Right atrium auricular region (tissue), 2 donors: Measurements from ENCODE around the gene TRIOBP. TPM values are rescaled to one million over a fixed set of nuclear protein-coding genes. Genes with fewer than 3 reads are reported as not detected.

ENCODE experiments used
- DNase-seq: peaks from one replicate; pipeline ENCODE4 v3.0.0-alpha.2; 2019; ENCODE audit warnings: low spot score
- H3K27ac ChIP-seq, 2 donors: fragments of 200-600 bp; sonication (generic); 1 replicate in 1 of 2; 2 replicates in 1 of 2; pipeline ENCODE4 v1.5.1; 2016 to 2019
- H3K27me3 ChIP-seq, 2 donors: fragments of 200-600 bp; sonication (generic); one replicate each; pipeline versions ENCODE4 v1.5.1 to v1.6.0; 2017 to 2019
- H3K36me3 ChIP-seq: fragments of 200-600 bp; sonication (generic); one replicate; pipeline ENCODE4 v1.5.1; 2016
- H3K4me1 ChIP-seq, 2 donors: fragments of 200-600 bp; sonication (generic); one replicate each; pipeline versions ENCODE4 v1.5.1 to v1.6.0; 2017 to 2019
- H3K4me3 ChIP-seq, 2 donors: fragments of 200-600 bp; sonication (generic); 1 replicate in 1 of 2; 2 replicates in 1 of 2; pipeline ENCODE4 v1.5.1; 2017 to 2019; ENCODE audit warnings: mild to moderate bottlenecking in 1 of 2, moderate library complexity in 1 of 2
- H3K9me3 ChIP-seq, 2 donors: fragments of 200-600 bp; sonication (generic); one replicate each; pipeline ENCODE4 v1.5.1; 2019
- CTCF ChIP-seq, 2 donors: fragments of 200-600 bp; sonication (generic); IDR thresholded peaks; one replicate each; pipeline ENCODE4 v1.5.1; 2019; ENCODE audit warnings: antibody characterized with exemption in 2 of 2
- total RNA-seq, 2 donors: library from RNA; depleted of rRNA; stranded (reverse); fragments of >200 nt; gene quantifications; one replicate each; pipeline ENCODE4 v1.1.0, GENCODE V29; 2016

TRIOBP gene
- total RNA-seq, 2 donors from 2014 or later = 108 to 118 TPM

GRCh38 chr22:37678372-37678771, 18.5 kb upstream of the TRIOBP start:
- Histone ChIP-seq H3K27me3 (no peaks in the 10 kb centered on the region), H3K36me3 (peaks cover 21% of the 10 kb centered on the region), H3K9me3 (no peaks in the 10 kb centered on the region), H3K4me1 (peaks cover 0 to 57% of the 10 kb centered on the region in 2 donors), H3K27ac (peak overlapping the region in 1 of 2 donors; percentile 17), H3K4me3 (no peak overlapping the region)
- TF ChIP-seq CTCF (IDR thresholded peaks at IDR 0.05) = no peak
- no peak for DNase-seq

- no peak for DNase-seq
- TF ChIP-seq CTCF (IDR thresholded peaks at IDR 0.05) = no peak
- Histone ChIP-seq H3K27ac (no peak overlapping the region), H3K9me3 (no peaks in the 10 kb centered on the region), H3K36me3 (peaks cover 21% of the 10 kb centered on the region), H3K4me1 (peaks cover 0 to 46% of the 10 kb centered on the region in 2 donors), H3K4me3 (no peak overlapping the region), H3K27me3 (no peaks in the 10 kb centered on the region)
Observed at GRCh38 chr22:37679670-37680069, 17.2 kb upstream of the TRIOBP start.

- no peaks in the 10 kb centered on the region for H3K9me3 ChIP-seq
- peaks cover 0 to 39% of the 10 kb centered on the region in 2 donors for H3K4me1 ChIP-seq
- no peak overlapping the region for H3K4me3 ChIP-seq
- DNase-seq = no peak
- no peaks in the 10 kb centered on the region for H3K27me3 ChIP-seq
- H3K27ac ChIP-seq = no peak overlapping the region
- TF ChIP-seq CTCF (IDR thresholded peaks at IDR 0.05) = no peak
- H3K36me3 ChIP-seq = peaks cover 21% of the 10 kb centered on the region
Observed at GRCh38 chr22:37680191-37680851, 16.5 kb upstream of the TRIOBP start.

GRCh38 chr22:37681001-37681424, 15.8 kb upstream of the TRIOBP start:
- Histone ChIP-seq H3K4me3 (no peak overlapping the region), H3K27me3 (no peaks in the 10 kb centered on the region), H3K36me3 (peaks cover 21% of the 10 kb centered on the region), H3K9me3 (no peaks in the 10 kb centered on the region), H3K27ac (no peak overlapping the region), H3K4me1 (peaks cover 0 to 40% of the 10 kb centered on the region in 2 donors)
- DNase-seq = no peak
- TF ChIP-seq CTCF (IDR thresholded peaks at IDR 0.05) = no peak

GRCh38 chr22:37681556-37682049, 15.2 kb upstream of the TRIOBP start:
- Histone ChIP-seq H3K27me3 (no peaks in the 10 kb centered on the region), H3K9me3 (no peaks in the 10 kb centered on the region), H3K36me3 (peaks cover 21% of the 10 kb centered on the region), H3K4me3 (no peak overlapping the region), H3K27ac (no peak overlapping the region), H3K4me1 (peaks cover 0 to 35% of the 10 kb centered on the region in 2 donors)
- peak; percentile 94 to 95 for TF ChIP-seq CTCF (IDR thresholded peaks at IDR 0.05)
- DNase-seq = peak; percentile 78
